A673 (cell line): ENCODE results near the gene RAE1. TPM values are rescaled to one million over a fixed set of nuclear protein-coding genes. Genes with fewer than 3 reads are reported as not detected.

Source experiments
- BruUV-seq: library from RNA; stranded (reverse); fragments of 400-500 nt; replicated peaks from 2 replicates; lab custom pipeline; 2021; lab: Mats Ljungman, UMichigan
- CTCF ChIA-PET: fragments of 300-600 bp; sonication (Branson Sonifier 250); formaldehyde crosslinking; loops from one replicate; lab custom pipeline; 2022; ENCODE audit warnings: antibody characterized with exemption; lab: Charles Lee
- POLR2A ChIA-PET: fragments of 300-600 bp; sonication (Branson Sonifier 250); formaldehyde crosslinking; loops from one replicate; lab custom pipeline; 2022; ENCODE audit warnings: antibody characterized with exemption; ENCODE audit not compliant: low non-redundant PET; lab: Charles Lee
- DNase-seq: peaks from one replicate; pipeline ENCODE4 v3.0.0-alpha.2; 2015; ENCODE audit warnings: low spot score
- H3K27ac ChIP-seq: fragments of 200-600 bp; sonication (generic); 2 replicates; pipeline ENCODE4 v1.5.1; 2016; ENCODE audit warnings: mixed run types, low read depth, mild to moderate bottlenecking, mixed read lengths, antibody characterized with exemption, low read length; ENCODE audit not compliant: poor library complexity, severe bottlenecking
- H3K27me3 ChIP-seq: fragments of 200-600 bp; sonication (generic); replicated peaks from 2 replicates; pipeline ENCODE4 v1.6.1; 2017; ENCODE audit warnings: mixed run types, low read depth, mild to moderate bottlenecking, mixed read lengths, antibody characterized with exemption, low read length; ENCODE audit not compliant: insufficient read depth, poor library complexity
- H3K36me3 ChIP-seq: fragments of 200-600 bp; sonication (generic); 2 replicates; pipeline ENCODE4 v1.6.1; 2016; ENCODE audit warnings: mixed run types, mild to moderate bottlenecking, mixed read lengths, antibody characterized with exemption, low read length; ENCODE audit not compliant: insufficient read depth, poor library complexity, severe bottlenecking
- H3K4me1 ChIP-seq: fragments of 200-600 bp; sonication (generic); 2 replicates; pipeline ENCODE4 v1.6.1; 2017; ENCODE audit warnings: mixed run types, mild to moderate bottlenecking, mixed read lengths, antibody characterized with exemption, low read length; ENCODE audit not compliant: insufficient read depth, poor library complexity, severe bottlenecking
- H3K4me3 ChIP-seq: fragments of 200-600 bp; sonication (generic); 2 replicates; pipeline ENCODE4 v1.5.1; 2016; ENCODE audit warnings: low read depth, mixed run types, mild to moderate bottlenecking, mixed read lengths, low read length; ENCODE audit not compliant: poor library complexity, severe bottlenecking
- H3K9me3 ChIP-seq: fragments of 200-600 bp; sonication (generic); 2 replicates; pipeline ENCODE4 v1.6.1; 2016; ENCODE audit warnings: mixed run types, low read depth, mild to moderate bottlenecking, mixed read lengths, antibody characterized with exemption, low read length; ENCODE audit not compliant: poor library complexity, severe bottlenecking
- CTCF ChIP-seq: fragments of 300-800, 200-600 bp; sonication (generic); conservative IDR thresholded peaks from 2 replicates; pipeline ENCODE4 v1.5.1; 2017; ENCODE audit warnings: low read depth, mild to moderate bottlenecking, antibody characterized with exemption, low read length, moderate library complexity, mixed read lengths
- EZH2 ChIP-seq: fragments of 200-600 bp; sonication (generic); IDR thresholded peaks from 2 replicates; pipeline ENCODE4 v1.6.1; 2017; ENCODE audit warnings: borderline replicate concordance, low read depth, mild to moderate bottlenecking, mixed read lengths, antibody characterized with exemption, low read length; ENCODE audit not compliant: poor library complexity, severe bottlenecking
- intact Hi-C: fragments of 100-400 bp; cut with micrococcal nuclease; formaldehyde crosslinking; loops from one replicate; pipeline ENCODE4 v1.10.0; 2022; ENCODE audit not compliant: unreplicated experiment
- total RNA-seq: library from RNA; stranded (reverse); gene quantifications from 2 replicates; pipeline ENCODE4 v1.2.3, GENCODE V29; 2021

Gene RAE1
- total RNA-seq, 1 experiment from 2014 or later, result 70.9 TPM

GRCh38 chr20:57403216-57403615 lies 52.2 kb downstream of the RAE1 start:
- ChIA-PET POLR2A (no interaction called here), CTCF (interaction anchor here (0.7 kb wide), 1 partner anchor 55 kb away, joined by 5 read pairs; no protein-coding TSS in a partner anchor)
- Histone ChIP-seq H3K27me3 (no peaks in the 10 kb centered on the region), H3K9me3 (no peaks in the 10 kb centered on the region), H3K4me3 (no peak overlapping the region), H3K36me3 (peaks cover 20% of the 10 kb centered on the region), H3K4me1 (no peaks in the 10 kb centered on the region), H3K27ac (no peak overlapping the region)
- intact Hi-C loops, result no loop called here
- no TSS peak for BruUV-seq
- TF ChIP-seq CTCF (no peak), EZH2 (no peak)
- DNase-seq, result no peak

GRCh38 chr20:57404006-57404405 lies 53.0 kb downstream of the RAE1 start:
- BruUV-seq, result no TSS peak
- H3K9me3 ChIP-seq, result no peaks in the 10 kb centered on the region
- no peaks in the 10 kb centered on the region for H3K27me3 ChIP-seq
- POLR2A ChIA-PET, result no interaction called here
- H3K4me3 ChIP-seq, result no peak overlapping the region
- DNase-seq, result no peak
- intact Hi-C loops, result no loop called here
- no peak overlapping the region for H3K27ac ChIP-seq
- TF ChIP-seq EZH2 (no peak), CTCF (no peak)
- H3K4me1 ChIP-seq, result no peaks in the 10 kb centered on the region
- CTCF ChIA-PET, result no interaction called here
- peaks cover 28% of the 10 kb centered on the region for H3K36me3 ChIP-seq

GRCh38 chr20:57404419-57405072 lies 53.5 kb downstream of the RAE1 start:
- CTCF ChIA-PET, result no interaction called here
- Histone ChIP-seq H3K27ac (no peak overlapping the region), H3K4me3 (no peak overlapping the region), H3K9me3 (no peaks in the 10 kb centered on the region), H3K4me1 (no peaks in the 10 kb centered on the region), H3K27me3 (no peaks in the 10 kb centered on the region), H3K36me3 (peaks cover 32% of the 10 kb centered on the region)
- POLR2A ChIA-PET, result no interaction called here
- TF ChIP-seq CTCF (no peak), EZH2 (no peak)
- no TSS peak for BruUV-seq
- no peak for DNase-seq
- intact Hi-C loops, result no loop called here
